K562 (cell line): ENCODE results near the gene SRPK1. TPM values are rescaled to one million over a fixed set of nuclear protein-coding genes. Genes with fewer than 3 reads are reported as not detected.
A peak's percentile ranks its signal among the peaks of the same experiment; 100 is the strongest.

Source experiments
- ATAC-seq: fragments of 200-7000 bp; cut with Tn5 transposase; 3 replicates; pipeline ENCODE4 v1.9.1; 2020; ENCODE audit warnings: moderate library complexity
- BruUV-seq: library from RNA; stranded (reverse); fragments of 400-500 nt; replicated peaks from 2 replicates; lab custom pipeline; 2021; lab: Mats Ljungman, UMichigan
- CTCF ChIA-PET: fragments of 300-600 bp; formaldehyde crosslinking; extraction: SDS; loops from one replicate; lab custom pipeline; 2021; ENCODE audit warnings: low intra/inter-chr PET ratio; lab: Yijun Ruan, JAX
- POLR2A ChIA-PET: fragments of 300-600, 350-650 bp; sonication (Branson Sonifier 250); formaldehyde crosslinking; extraction: SDS; loops from one replicate; lab custom pipeline; 2021; ENCODE audit warnings: antibody characterized with exemption, inconsistent platforms; lab: Yijun Ruan, JAX
- DNase-seq, 4 experiments: peaks; one replicate each; pipeline versions ENCODE4 v3.0.0 to v3.0.0-alpha.2; 2011 to 2018; ENCODE audit warnings: low spot score in 3 of 4, mixed read lengths in 3 of 4; ENCODE audit errors: extremely low read depth in 1 of 4
- FAIRE-seq: peaks from 2 replicates; lab custom pipeline; 2011; peaks lifted over from hg19 to GRCh38; lab: Jason Lieb, UNC
- H2AFZ ChIP-seq: 2 replicates; pipeline ENCODE4 v1.6.0; 2011; ENCODE audit warnings: low read depth, low read length, control low read depth, inconsistent platforms
- H3K27ac ChIP-seq: fragments of 200-600 bp; 3 replicates; pipeline ENCODE4 v1.8.0; 2011; ENCODE audit warnings: low read depth, mild to moderate bottlenecking, control low read depth, inconsistent platforms, low read length, moderate library complexity, mixed read lengths; ENCODE audit errors: extremely low read depth
- H3K27me3 ChIP-seq, 2 experiments: fragments of 300-600 bp in 1 of 2; 2 replicates in 1 of 2; 3 replicates in 1 of 2; pipeline versions ENCODE4 v1.6.0 to v1.8.0; 2011; ENCODE audit warnings: inconsistent platforms in 2 of 2, low read length in 2 of 2, mild to moderate bottlenecking in 1 of 2, mixed read lengths in 1 of 2, moderate library complexity in 1 of 2; ENCODE audit not compliant: control insufficient read depth in 2 of 2, insufficient read depth in 2 of 2
- H3K36me3 ChIP-seq: fragments of 300-600 bp; 3 replicates; pipeline ENCODE4 v1.8.0; 2011; ENCODE audit warnings: mild to moderate bottlenecking, low read length, inconsistent platforms; ENCODE audit not compliant: control insufficient read depth, insufficient read depth
- H3K4me1 ChIP-seq, 2 experiments: fragments of 200-600 bp in 1 of 2; replicated peaks in 1 of 2; 2 replicates in 1 of 2; 3 replicates in 1 of 2; pipeline versions ENCODE4 v1.5.1 to v1.8.0; 2011; ENCODE audit warnings: inconsistent platforms in 2 of 2, low read length in 2 of 2, mild to moderate bottlenecking in 1 of 2, mixed read lengths in 1 of 2, moderate library complexity in 1 of 2; ENCODE audit not compliant: control insufficient read depth in 2 of 2, insufficient read depth in 2 of 2
- H3K4me2 ChIP-seq: 2 replicates; pipeline ENCODE4 v1.6.1; 2011; ENCODE audit warnings: low read length, control low read depth, inconsistent platforms, mixed read lengths; ENCODE audit not compliant: insufficient read depth
- H3K4me3 ChIP-seq: fragments of 200-600 bp; sonication (generic), shearing (Covaris generic); 2 replicates; pipeline ENCODE4 v1.5.1; 2016; ENCODE audit warnings: control low read depth, inconsistent platforms
- H3K79me2 ChIP-seq: fragments of 200-600 bp; 3 replicates; pipeline ENCODE4 v1.8.0; 2011; ENCODE audit warnings: low read length, inconsistent platforms; ENCODE audit not compliant: control insufficient read depth, insufficient read depth
- H3K9ac ChIP-seq, 2 experiments: 2 replicates each; pipeline versions ENCODE4 v1.6.0 to v1.6.1; 2011; ENCODE audit warnings: low read depth in 2 of 2, low read length in 2 of 2, control low read depth in 1 of 2, inconsistent platforms in 1 of 2, mild to moderate bottlenecking in 1 of 2, mixed read lengths in 1 of 2; ENCODE audit not compliant: insufficient read depth in 1 of 2
- H3K9me1 ChIP-seq: one replicate; pipeline ENCODE4 v1.6.0; 2011; ENCODE audit warnings: inconsistent platforms, mild to moderate bottlenecking, low read length, moderate library complexity; ENCODE audit not compliant: control insufficient read depth, insufficient read depth
- H3K9me3 ChIP-seq: replicated peaks from 2 replicates; pipeline ENCODE4 v1.5.1; 2011; ENCODE audit warnings: low read depth, low read length, inconsistent platforms; ENCODE audit not compliant: control insufficient read depth, insufficient read depth
- H4K20me1 ChIP-seq: replicated peaks from 2 replicates; pipeline ENCODE4 v1.6.1; 2011; ENCODE audit warnings: low read length, inconsistent platforms, mixed read lengths; ENCODE audit not compliant: control insufficient read depth, insufficient read depth
- CTCF ChIP-seq, 3 experiments: IDR thresholded peaks in 2 of 3; conservative IDR thresholded peaks in 1 of 3; 2 replicates each; pipeline ENCODE4 v1.5.1; 2011 to 2012; ENCODE audit warnings: low read length in 3 of 3, mild to moderate bottlenecking in 3 of 3, control low read depth in 2 of 3, improper control_type of control experiment in 1 of 3, inconsistent platforms in 1 of 3, low read depth in 1 of 3, mixed read lengths in 1 of 3, moderate library complexity in 1 of 3; ENCODE audit not compliant: insufficient read depth in 2 of 3
- MEF2A ChIP-seq: IDR thresholded peaks from 2 replicates; pipeline ENCODE4 v1.6.1; 2011; ENCODE audit warnings: low read depth, mild to moderate bottlenecking, low read length, moderate library complexity; ENCODE audit not compliant: control insufficient read depth
- NFIC ChIP-seq: fragments of 450-650 bp; IDR thresholded peaks from 2 replicates; pipeline ENCODE4 v1.6.1; 2017; ENCODE audit warnings: mild to moderate bottlenecking, inconsistent platforms
- NONO ChIP-seq, 2 experiments: fragments of 200-400 bp in 1 of 2; fragments of 450-650 bp in 1 of 2; formaldehyde crosslinking in 1 of 2; IDR thresholded peaks; 2 replicates each; pipeline ENCODE4 v1.6.1; 2017; ENCODE audit warnings: low read depth in 2 of 2, mild to moderate bottlenecking in 2 of 2, moderate library complexity in 2 of 2, low read length in 1 of 2
- POLR2H ChIP-seq: IDR thresholded peaks from 2 replicates; pipeline ENCODE4 v1.6.1; 2016; ENCODE audit warnings: missing genetic modification characterization, low read depth, mild to moderate bottlenecking, control low read depth, missing compliant biosample characterization, moderate library complexity
- RAD21 ChIP-seq, 2 experiments: fragments of 250-450 bp in 1 of 2; fragments of 450-650 bp in 1 of 2; sonication (Bioruptor Pico) in 1 of 2; formaldehyde crosslinking in 1 of 2; IDR thresholded peaks in 1 of 2; conservative IDR thresholded peaks in 1 of 2; 2 replicates each; pipeline versions ENCODE4 v1.4.0 to v1.8.0; 2020 to 2022; ENCODE audit warnings: mild to moderate bottlenecking in 2 of 2, moderate library complexity in 1 of 2
- TARDBP ChIP-seq: fragments of 450-650 bp; IDR thresholded peaks from 2 replicates; pipeline ENCODE4 v1.6.1; 2016
- ZNF764 ChIP-seq: fragments of 250-450 bp; sonication (Bioruptor Pico); IDR thresholded peaks from 2 replicates; pipeline ENCODE4 v1.4.0; 2020; ENCODE audit warnings: low read depth, mild to moderate bottlenecking, moderate library complexity
- ZNF785 ChIP-seq: fragments of 250-450 bp; sonication (Bioruptor Pico); IDR thresholded peaks from 2 replicates; pipeline ENCODE4 v1.4.0; 2020; ENCODE audit warnings: mild to moderate bottlenecking
- WGBS: fragments of 100-300 bp; shearing (Covaris generic); methylation state at CpG from one replicate; pipeline ENCODE4 v1.1.6; 2016; ENCODE audit warnings: low coverage, mixed read lengths; ENCODE audit not compliant: insufficient coverage; ENCODE audit errors: missing lambda C conversion rate; 5-methylcytosine and 5-hydroxymethylcytosine counted together
- in situ Hi-C: fragments of 300-500 bp; cut with MboI; formaldehyde crosslinking; loops from 4 replicates; pipeline ENCODE4 v1.15.0; 2018; ENCODE audit warnings: inconsistent platforms, mixed read lengths
- intact Hi-C: fragments of 100-400 bp; cut with micrococcal nuclease; formaldehyde crosslinking; loops from 2 replicates; pipeline ENCODE4 v1.14.2; 2022
- polyA plus RNA-seq, 8 experiments: library from polyadenylated mRNA; depleted of rRNA in 4 of 8; stranded (reverse) in 5 of 8; unstranded in 3 of 8; fragments of >200 nt; fragmentation: Nextera tagmentation in 2 of 8; fragmentation: Illumina TruSeq in 1 of 8; extraction: Ambion mirVana in 2 of 8; extraction: Trizol in 1 of 8; gene quantifications; 2 replicates each; pipeline versions ENCODE4 v1.2.1 to v1.2.3, GENCODE V29; 2011 to 2014; ENCODE audit warnings: inconsistent platforms in 1 of 8, missing spikeins in 1 of 8
- total RNA-seq, 7 experiments: library from RNA; depleted of rRNA in 6 of 7; stranded (reverse); fragments of >200 nt in 6 of 7; fragmentation: Illumina TruSeq in 2 of 7; extraction: Trizol in 2 of 7; gene quantifications; 2 replicates each; pipeline versions ENCODE4 v1.2.1 to v1.2.3, GENCODE V29; 2011 to 2021; ENCODE audit warnings: low replicate concordance in 1 of 7

The SRPK1 gene
- total and polyA plus RNA-seq, 9 of the 15 experiments (the other 6 are each of a cell fraction or from before 2014, with no cell fraction given) = 99.6 to 185 (median 159) TPM

GRCh38 chr6:35954333-35954732 is 33.4 kb upstream of the SRPK1 start:
- in situ Hi-C loops = no loop called here
- no peaks in the 10 kb centered on the region for H3K9me1 ChIP-seq
- ChIA-PET CTCF (no interaction called here), POLR2A (interaction anchor here (0.5 to 1.4 kb wide), 11 partner anchors 9 to 487 kb away, joined by 3 to 7 read pairs (median 3); partner anchors contain the start of gene RPL10A)
- H3K36me3 ChIP-seq = no peaks in the 10 kb centered on the region
- no peak overlapping the region for H2AFZ ChIP-seq
- H3K4me3 ChIP-seq = no peak overlapping the region
- H3K4me2 ChIP-seq = no peak overlapping the region
- no TSS peak for BruUV-seq
- intact Hi-C loops = loop anchor here (10.0 kb wide), 2 partner anchors 370 to 660 kb away; partner anchors contain the start of gene DEF6
- 2% methylated on average over 7 of the region's 7 CpGs for WGBS
- no peaks in the 10 kb centered on the region for H3K79me2 ChIP-seq
- H3K27ac ChIP-seq = no peak overlapping the region
- H3K9ac ChIP-seq = no peak overlapping the region
- H3K27me3 ChIP-seq = peaks cover 26 to 32% of the 10 kb centered on the region in 2 experiments
- H4K20me1 ChIP-seq = no peaks in the 10 kb centered on the region
- TF ChIP-seq NONO (IDR thresholded peaks at IDR 0.05; ENCODE audit: low read depth in 2 of 2, low read length in 1 of 2) (no peak), POLR2H (tag) (no peak)
- ATAC-seq (no peak), DNase-seq (no peak), FAIRE-seq (no peak)
- H3K9me3 ChIP-seq = no peaks in the 10 kb centered on the region
- no peaks in the 10 kb centered on the region for H3K4me1 ChIP-seq

- TF ChIP-seq ZNF785 (CRISPR knock-in tag) (peak; percentile 85), TARDBP (no peak), NFIC (peak; percentile 13; the same call in 1 of the 2 replicates), CTCF (IDR thresholded peaks at IDR 0.05 in 2 of 3, conservative IDR thresholded peaks at IDR 0.05 in 1 of 3; ENCODE audit: insufficient read depth in 2 of 3, low read depth in 1 of 3, low read length in 3 of 3) (peak; percentile 54 to 66 (median 60); a peak in 5 of 6 replicates), ZNF764 (0 out of 2 replicates have a peak, but pooled peaks have one; percentile 74), MEF2A (no peak), RAD21 (CRISPR knock-in tag; conservative IDR thresholded peaks at IDR 0.05 in 1 of 2, IDR thresholded peaks at IDR 0.05 in 1 of 2) (peak in 1 of 2 experiments; percentile 55; a peak in 2 of 4 replicates)
- H3K79me2 ChIP-seq = no peaks in the 10 kb centered on the region
- H3K36me3 ChIP-seq = no peaks in the 10 kb centered on the region
- peak in 1 of 4 experiments; percentile 61 for DNase-seq
- no peak overlapping the region for H2AFZ ChIP-seq
- H3K9ac ChIP-seq = no peak overlapping the region
- intact Hi-C loops (no loop called here), in situ Hi-C loops (no loop called here)
- no peaks in the 10 kb centered on the region for H4K20me1 ChIP-seq
- ATAC-seq = peak; percentile 87
- BruUV-seq = no TSS peak
- no peak overlapping the region for H3K4me3 ChIP-seq
- FAIRE-seq = peak; percentile 77
- no peak overlapping the region for H3K4me2 ChIP-seq
- H3K4me1 ChIP-seq = peaks cover 0 to 2% of the 10 kb centered on the region in 2 experiments; a peak in 2 of 5 replicates
- no peaks in the 10 kb centered on the region for H3K9me1 ChIP-seq
- POLR2A ChIA-PET = interaction anchor here (0.8 kb wide), 1 partner anchor 114 kb away, joined by 3 read pairs; no protein-coding TSS in a partner anchor
- peaks cover 6 to 9% of the 10 kb centered on the region in 2 experiments; a peak in 3 of 5 replicates for H3K27me3 ChIP-seq
- H3K27ac ChIP-seq = no peak overlapping the region
- WGBS = 71% methylated on average over 1 of the region's 1 CpG
- CTCF ChIA-PET = no interaction called here
- H3K9me3 ChIP-seq = no peaks in the 10 kb centered on the region
Measured at GRCh38 chr6:35948725-35949124, 27.8 kb upstream of the SRPK1 start.
